GM12878 (cell line): ENCODE measurements around the gene C9orf72. TPM values are rescaled to one million over a fixed set of nuclear protein-coding genes. Genes with fewer than 3 reads are reported as not detected.

Experiments used
- ATAC-seq: fragments of 200-7000 bp; cut with Tn5 transposase; 3 replicates; pipeline ENCODE4 v1.9.1; 2020; ENCODE audit warnings: mild to moderate bottlenecking, moderate library complexity
- BruUV-seq: library from RNA; stranded (reverse); fragments of 400-500 nt; replicated peaks from 2 replicates; lab custom pipeline; 2021; lab: Mats Ljungman, UMichigan
- CTCF ChIA-PET: fragments of 300-600 bp; sonication (Branson Sonifier 250); formaldehyde crosslinking; extraction: SDS; loops from one replicate; lab custom pipeline; 2021; ENCODE audit warnings: inconsistent platforms; lab: Yijun Ruan, JAX
- POLR2A ChIA-PET: fragments of 350-600 bp; formaldehyde crosslinking; extraction: SDS; loops from one replicate; lab custom pipeline; 2021; ENCODE audit warnings: inconsistent platforms; lab: Charles Lee
- RAD21 ChIA-PET: fragments of 300-600 bp; sonication (Branson Sonifier 250); formaldehyde crosslinking; loops from one replicate; lab custom pipeline; 2023; ENCODE audit warnings: antibody characterized with exemption; ENCODE audit not compliant: unreplicated experiment; lab: Charles Lee
- SMC1A ChIA-PET: fragments of 300-600 bp; sonication (Branson Sonifier 250); formaldehyde crosslinking; loops from one replicate; lab custom pipeline; 2023; ENCODE audit not compliant: unreplicated experiment, uncharacterized antibody; lab: Charles Lee
- DNase-seq: peaks from one replicate; pipeline ENCODE4 v3.0.0-alpha.2; 2011; ENCODE audit warnings: low read depth, low spot score
- FAIRE-seq: peaks from 3 replicates; lab custom pipeline; 2011; peaks lifted over from hg19 to GRCh38; lab: Jason Lieb, UNC
- H2AFZ ChIP-seq: 2 replicates; pipeline ENCODE4 v1.6.0; 2011; ENCODE audit warnings: low read depth, low read length, control low read depth; ENCODE audit not compliant: control insufficient read depth
- H3K27ac ChIP-seq: 2 replicates; pipeline ENCODE4 v1.5.1; 2011; ENCODE audit warnings: control low read depth; ENCODE audit not compliant: control insufficient read depth, insufficient read depth
- H3K27me3 ChIP-seq, 2 experiments: replicated peaks in 1 of 2; 2 replicates each; pipeline versions ENCODE4 v1.6.0 to v1.6.1; 2011; ENCODE audit warnings: low read length in 1 of 2; ENCODE audit not compliant: control insufficient read depth in 2 of 2, insufficient read depth in 2 of 2
- H3K36me3 ChIP-seq, 2 experiments: 2 replicates each; pipeline ENCODE4 v1.5.1; 2011; ENCODE audit warnings: low read length in 1 of 2; ENCODE audit not compliant: control insufficient read depth in 2 of 2, insufficient read depth in 2 of 2
- H3K4me1 ChIP-seq: 2 replicates; pipeline ENCODE4 v1.6.1; 2011; ENCODE audit warnings: mild to moderate bottlenecking, low read length, moderate library complexity, mixed read lengths; ENCODE audit not compliant: control insufficient read depth, insufficient read depth
- H3K4me2 ChIP-seq: 2 replicates; pipeline ENCODE4 v1.6.0; 2011; ENCODE audit warnings: control low read depth; ENCODE audit not compliant: control insufficient read depth, insufficient read depth
- H3K4me3 ChIP-seq: fragments of 200-600 bp; sonication (generic); 2 replicates; pipeline ENCODE4 v1.5.1; 2016
- H3K79me2 ChIP-seq: 2 replicates; pipeline ENCODE4 v1.6.0; 2011; ENCODE audit warnings: low read length; ENCODE audit not compliant: control insufficient read depth, insufficient read depth
- H3K9ac ChIP-seq: 2 replicates; pipeline ENCODE4 v1.8.0; 2011; ENCODE audit warnings: low read length, control low read depth, mixed read lengths; ENCODE audit not compliant: control insufficient read depth, insufficient read depth
- H3K9me3 ChIP-seq: replicated peaks from 3 replicates; pipeline ENCODE4 v1.5.1; 2011; ENCODE audit warnings: mild to moderate bottlenecking, low read length; ENCODE audit not compliant: control insufficient read depth, insufficient read depth
- H4K20me1 ChIP-seq: 2 replicates; pipeline ENCODE4 v1.6.0; 2011; ENCODE audit not compliant: control insufficient read depth, insufficient read depth
- BCL11A ChIP-seq: IDR thresholded peaks from 2 replicates; pipeline ENCODE4 v1.6.1; 2011; ENCODE audit warnings: low read depth, low read length
- EZH2 ChIP-seq: IDR thresholded peaks from 2 replicates; pipeline ENCODE4 v1.6.1; 2012; ENCODE audit warnings: low read depth, mild to moderate bottlenecking, control low read depth, inconsistent platforms, low read length, borderline replicate concordance; ENCODE audit not compliant: control insufficient read depth
- GATAD2B ChIP-seq: fragments of 450-650 bp; conservative IDR thresholded peaks from 2 replicates; pipeline ENCODE4 v1.6.1; 2017; ENCODE audit warnings: low read depth, mild to moderate bottlenecking, moderate library complexity
- HDAC2 ChIP-seq: fragments of 200-600 bp; sonication (generic); IDR thresholded peaks from 2 replicates; pipeline ENCODE4 v1.6.1; 2017
- HDGF ChIP-seq: fragments of 450-650 bp; IDR thresholded peaks from 2 replicates; pipeline ENCODE4 v1.6.1; 2016; ENCODE audit warnings: antibody characterized with exemption
- KLF5 ChIP-seq: fragments of 450-650 bp; IDR thresholded peaks from 2 replicates; pipeline ENCODE4 v1.6.1; 2014; ENCODE audit warnings: mild to moderate bottlenecking; ENCODE audit not compliant: partially characterized antibody
- MTA2 ChIP-seq: fragments of 450-650 bp; IDR thresholded peaks from 2 replicates; pipeline ENCODE4 v1.6.1; 2016; ENCODE audit warnings: low read depth, mild to moderate bottlenecking, moderate library complexity
- MXI1 ChIP-seq: fragments of 150-350 bp; IDR thresholded peaks from 2 replicates; pipeline ENCODE4 v1.6.1; 2011; ENCODE audit warnings: low read depth, mild to moderate bottlenecking, inconsistent platforms, low read length, improper control_type of control experiment
- NBN ChIP-seq: fragments of 450-650 bp; IDR thresholded peaks from 2 replicates; pipeline ENCODE4 v1.6.1; 2016
- NRF1 ChIP-seq: conservative IDR thresholded peaks from 2 replicates; pipeline ENCODE4 v1.6.1; 2011; ENCODE audit warnings: mild to moderate bottlenecking, low read depth, low read length, improper control_type of control experiment
- PAX8 ChIP-seq: fragments of 450-650 bp; IDR thresholded peaks from 2 replicates; pipeline ENCODE4 v1.6.1; 2017; ENCODE audit warnings: mild to moderate bottlenecking, moderate library complexity
- RB1 ChIP-seq: fragments of 450-650 bp; formaldehyde crosslinking; IDR thresholded peaks from 2 replicates; pipeline ENCODE4 v1.6.1; 2017; ENCODE audit warnings: mild to moderate bottlenecking, borderline replicate concordance
- SP1 ChIP-seq: IDR thresholded peaks from one replicate; pipeline ENCODE4 v1.6.1; 2011; ENCODE audit warnings: low read depth, low read length
- SRF ChIP-seq, 2 experiments: IDR thresholded peaks; 2 replicates each; pipeline ENCODE4 v1.6.1; 2011; ENCODE audit warnings: low read depth in 2 of 2, low read length in 2 of 2, mild to moderate bottlenecking in 1 of 2, moderate library complexity in 1 of 2
- SUPT20H ChIP-seq: IDR thresholded peaks from 2 replicates; pipeline ENCODE4 v1.6.1; 2011; ENCODE audit warnings: low read depth, mild to moderate bottlenecking, low read length, moderate library complexity, borderline replicate concordance; ENCODE audit not compliant: control insufficient read depth
- TBL1XR1 ChIP-seq: IDR thresholded peaks from 2 replicates; pipeline ENCODE4 v1.6.1; 2012; ENCODE audit warnings: low read depth, low read length, improper control_type of control experiment
- TCF12 ChIP-seq: IDR thresholded peaks from 2 replicates; pipeline ENCODE4 v1.6.1; 2011; ENCODE audit warnings: low read depth, mild to moderate bottlenecking, low read length
- WGBS: methylation state at CpG from one replicate; pipeline ENCODE4 v1.1.6; 2016; ENCODE audit warnings: low lambda C conversion rate; ENCODE audit not compliant: insufficient replicate concordance, insufficient coverage; ENCODE audit errors: missing lambda C conversion rate; 5-methylcytosine and 5-hydroxymethylcytosine counted together
- in situ Hi-C: fragments of 300-500 bp; cut with MboI; formaldehyde crosslinking; loops from 9 replicates; pipeline ENCODE4 v1.14.3; 2018; ENCODE audit warnings: mixed read lengths
- intact Hi-C: fragments of 100-400 bp; cut with micrococcal nuclease; formaldehyde crosslinking; loops from one replicate; pipeline ENCODE4 v1.14.2; 2022; ENCODE audit not compliant: unreplicated experiment
- polyA plus RNA-seq, 11 experiments: library from polyadenylated mRNA; depleted of rRNA in 4 of 11; unstranded in 6 of 11; stranded (reverse) in 5 of 11; fragments of >200 nt; fragmentation: Nextera tagmentation in 4 of 11; fragmentation: Illumina TruSeq in 1 of 11; extraction: Ambion mirVana in 4 of 11; extraction: Trizol in 1 of 11; gene quantifications; 1 replicate in 1 of 11; 2 replicates in 10 of 11; pipeline versions ENCODE4 v1.2.1 to v1.2.3, GENCODE V29; 2011 to 2016; ENCODE audit warnings: inconsistent platforms in 2 of 11, missing spikeins in 2 of 11, low read depth in 1 of 11
- total RNA-seq, 4 experiments: library from RNA; depleted of rRNA in 3 of 4; stranded (reverse); fragments of >200 nt in 3 of 4; fragmentation: Illumina TruSeq in 1 of 4; extraction: Trizol in 1 of 4; gene quantifications; 2 replicates each; pipeline versions ENCODE4 v1.2.1 to v1.2.3, GENCODE V29; 2013 to 2021
- TF ChIP-seq, protein P1 (sequence below): fragments of 450-650 bp; formaldehyde crosslinking; IDR thresholded peaks from 2 replicates; pipeline ENCODE4 v1.4.0; 2022; ENCODE audit warnings: mild to moderate bottlenecking, moderate library complexity

Gene C9orf72
- total and polyA plus RNA-seq, 10 of the 15 experiments (the other 5 are each of a cell fraction or from before 2014, with no cell fraction given): 4.8 to 9.0 (median 6.4) TPM

DNA sequence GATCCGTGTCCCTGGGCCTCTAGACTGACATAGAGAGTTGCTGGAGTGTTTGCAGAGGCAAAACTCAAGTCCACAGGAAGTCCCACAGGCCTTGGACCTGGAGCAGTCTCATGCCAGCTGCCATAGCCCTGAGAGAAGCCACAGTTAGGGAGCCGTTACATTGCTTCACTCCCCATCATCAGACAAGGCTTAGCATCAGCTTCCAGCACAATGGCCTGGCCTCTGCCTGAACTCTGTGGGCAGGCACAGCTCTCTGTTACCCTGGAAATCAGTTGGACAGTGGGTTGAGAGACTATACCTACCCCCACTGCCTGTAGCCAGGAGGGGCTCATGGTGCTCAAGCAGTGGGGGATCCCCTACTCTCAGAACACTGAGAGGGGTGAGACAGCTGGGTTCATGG, 16.2 kb upstream of the C9orf72 start:
- in situ Hi-C loops (no loop called here), intact Hi-C loops (no loop called here)
- no peak overlapping the region for H3K4me3 ChIP-seq
- no peak overlapping the region for H3K4me2 ChIP-seq
- WGBS: 89% methylated on average over 2 of the region's 2 CpGs
- H3K27me3 ChIP-seq: no peaks in the 10 kb centered on the region
- no peak overlapping the region for H2AFZ ChIP-seq
- H3K27ac ChIP-seq: no peak overlapping the region
- BruUV-seq: no TSS peak
- ATAC-seq (no peak; the same call in 2 of the 3 replicates), DNase-seq (no peak), FAIRE-seq (no peak)
- no peaks in the 10 kb centered on the region; the same call in 2 of the 3 replicates for H3K9me3 ChIP-seq
- RAD21 ChIA-PET: no interaction called here
- no peaks in the 10 kb centered on the region for H4K20me1 ChIP-seq
- CTCF ChIA-PET: interaction anchor here (0.8 to 2.3 kb wide), 4 partner anchors 10 to 257 kb away, joined by 3 to 5 read pairs (median 4); no protein-coding TSS in a partner anchor
- POLR2A ChIA-PET: no interaction called here
- no peak overlapping the region for H3K9ac ChIP-seq
- H3K36me3 ChIP-seq: no peaks in the 10 kb centered on the region
- H3K4me1 ChIP-seq: peaks cover 3% of the 10 kb centered on the region; the same call in 1 of the 2 replicates
- TF ChIP-seq EZH2 (no peak), SRF (IDR thresholded peaks at IDR 0.05; ENCODE audit: low read depth in 2 of 2, low read length in 2 of 2) (no peak), KLF5 (no peak), NBN (no peak), SP1 (no peak), TCF12 (no peak), BCL11A (no peak), HDAC2 (no peak), SUPT20H (no peak), MTA2 (no peak), MXI1 (no peak), TBL1XR1 (no peak), GATAD2B (no peak), RB1 (no peak), NRF1 (no peak), HDGF (no peak), PAX8 (no peak)
- TF ChIP-seq, protein P1, sequence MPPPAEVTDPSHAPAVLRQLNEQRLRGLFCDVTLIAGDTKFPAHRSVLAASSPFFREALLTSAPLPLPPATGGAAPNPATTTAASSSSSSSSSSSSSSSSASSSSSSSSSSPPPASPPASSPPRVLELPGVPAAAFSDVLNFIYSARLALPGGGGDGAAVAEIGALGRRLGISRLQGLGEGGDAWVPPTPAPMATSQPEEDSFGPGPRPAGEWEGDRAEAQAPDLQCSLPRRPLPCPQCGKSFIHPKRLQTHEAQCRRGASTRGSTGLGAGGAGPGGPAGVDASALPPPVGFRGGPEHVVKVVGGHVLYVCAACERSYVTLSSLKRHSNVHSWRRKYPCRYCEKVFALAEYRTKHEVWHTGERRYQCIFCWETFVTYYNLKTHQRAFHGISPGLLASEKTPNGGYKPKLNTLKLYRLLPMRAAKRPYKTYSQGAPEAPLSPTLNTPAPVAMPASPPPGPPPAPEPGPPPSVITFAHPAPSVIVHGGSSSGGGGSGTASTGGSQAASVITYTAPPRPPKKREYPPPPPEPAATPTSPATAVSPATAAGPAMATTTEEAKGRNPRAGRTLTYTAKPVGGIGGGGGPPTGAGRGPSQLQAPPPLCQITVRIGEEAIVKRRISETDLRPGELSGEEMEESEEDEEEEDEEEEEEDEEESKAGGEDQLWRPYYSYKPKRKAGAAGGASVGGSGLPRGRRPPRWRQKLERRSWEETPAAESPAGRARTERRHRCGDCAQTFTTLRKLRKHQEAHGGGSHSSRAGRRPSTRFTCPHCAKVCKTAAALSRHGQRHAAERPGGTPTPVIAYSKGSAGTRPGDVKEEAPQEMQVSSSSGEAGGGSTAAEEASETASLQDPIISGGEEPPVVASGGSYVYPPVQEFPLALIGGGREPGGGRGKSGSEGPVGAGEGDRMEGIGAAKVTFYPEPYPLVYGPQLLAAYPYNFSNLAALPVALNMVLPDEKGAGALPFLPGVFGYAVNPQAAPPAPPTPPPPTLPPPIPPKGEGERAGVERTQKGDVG (CRISPR knock-in tag): no peak
- SMC1A ChIA-PET: no interaction called here
- H3K79me2 ChIP-seq: no peaks in the 10 kb centered on the region
